HepG2 (cell line): ENCODE results near the gene HEXIM1. TPM values are rescaled to one million over a fixed set of nuclear protein-coding genes. Genes with fewer than 3 reads are reported as not detected.
A peak's percentile ranks its signal among the peaks of the same experiment; 100 is the strongest.

Source experiments
- ATAC-seq: fragments of 200-7000 bp; cut with Tn5 transposase; 3 replicates; pipeline ENCODE4 v1.9.1; 2020; ENCODE audit warnings: mild to moderate bottlenecking, moderate library complexity
- BruUV-seq: library from RNA; stranded (reverse); fragments of 400-500 nt; replicated peaks from 2 replicates; lab custom pipeline; 2021; lab: Mats Ljungman, UMichigan
- CTCF ChIA-PET: fragments of 300-600 bp; formaldehyde crosslinking; extraction: SDS; loops from one replicate; lab custom pipeline; 2021; ENCODE audit warnings: low total read pairs, inconsistent platforms, low intra/inter-chr PET ratio; lab: Yijun Ruan, JAX
- POLR2A ChIA-PET: fragments of 350-600 bp; sonication (Branson Sonifier 250); formaldehyde crosslinking; loops from one replicate; lab custom pipeline; 2020; ENCODE audit warnings: antibody characterized with exemption, inconsistent platforms; lab: Yijun Ruan, JAX
- DNase-seq: peaks from one replicate; pipeline ENCODE4 v3.0.0-alpha.2; 2015; ENCODE audit warnings: low spot score
- FAIRE-seq: peaks from 3 replicates; lab custom pipeline; 2011; peaks lifted over from hg19 to GRCh38; lab: Jason Lieb, UNC
- H2AFZ ChIP-seq: one replicate; pipeline ENCODE4 v1.6.1; 2011; ENCODE audit warnings: low read length, inconsistent platforms
- H3K27ac ChIP-seq: fragments of 300-600 bp; 3 replicates; pipeline ENCODE4 v1.8.0; 2011; ENCODE audit warnings: mixed run types, mild to moderate bottlenecking, mixed read lengths, low read length, inconsistent platforms; ENCODE audit not compliant: insufficient read depth; ENCODE audit errors: extremely low read length
- H3K27me3 ChIP-seq, 2 experiments: fragments of 200-600 bp in 1 of 2; 2 replicates in 1 of 2; 3 replicates in 1 of 2; pipeline versions ENCODE4 v1.6.0 to v1.8.0; 2011; ENCODE audit warnings: low read length in 2 of 2, mild to moderate bottlenecking in 2 of 2, moderate library complexity in 2 of 2, inconsistent platforms in 1 of 2; ENCODE audit not compliant: insufficient read depth in 2 of 2, control insufficient read depth in 1 of 2
- H3K36me3 ChIP-seq, 2 experiments: fragments of 200-600 bp in 1 of 2; replicated peaks in 1 of 2; 2 replicates in 1 of 2; 3 replicates in 1 of 2; pipeline versions ENCODE4 v1.5.1 to v1.8.0; 2011; ENCODE audit warnings: low read length in 2 of 2, inconsistent platforms in 1 of 2; ENCODE audit not compliant: insufficient read depth in 2 of 2, control insufficient read depth in 1 of 2
- H3K4me1 ChIP-seq: 2 replicates; pipeline ENCODE4 v1.5.1; 2012; ENCODE audit warnings: low read length, inconsistent platforms; ENCODE audit not compliant: insufficient read depth
- H3K4me2 ChIP-seq: 2 replicates; pipeline ENCODE4 v1.6.0; 2011; ENCODE audit warnings: low read depth, low read length, inconsistent platforms
- H3K4me3 ChIP-seq, 3 experiments: fragments of 200-600 bp in 1 of 3; sonication (generic), shearing (Covaris generic) in 1 of 3; replicated peaks in 1 of 3; 2 replicates each; pipeline ENCODE4 v1.5.1; 2011 to 2016; ENCODE audit warnings: low read length in 3 of 3, inconsistent platforms in 2 of 3, low read depth in 2 of 3, mild to moderate bottlenecking in 2 of 3, control low read depth in 1 of 3, mixed read lengths in 1 of 3; ENCODE audit not compliant: insufficient read depth in 1 of 3
- H3K79me2 ChIP-seq: one replicate; pipeline ENCODE4 v1.6.1; 2011; ENCODE audit warnings: low read length, inconsistent platforms; ENCODE audit not compliant: insufficient read depth
- H3K9ac ChIP-seq: 2 replicates; pipeline ENCODE4 v1.6.0; 2011; ENCODE audit warnings: mild to moderate bottlenecking, low read depth, low read length, inconsistent platforms; ENCODE audit not compliant: insufficient read depth
- H3K9me3 ChIP-seq: 2 replicates; pipeline ENCODE4 v1.5.1; 2012; ENCODE audit warnings: mild to moderate bottlenecking, low read length
- H4K20me1 ChIP-seq: 2 replicates; pipeline ENCODE4 v1.6.0; 2011; ENCODE audit warnings: inconsistent platforms, mild to moderate bottlenecking, low read length, moderate library complexity; ENCODE audit not compliant: insufficient read depth
- AGO1 ChIP-seq: fragments of 200-400 bp; formaldehyde crosslinking; IDR thresholded peaks from 2 replicates; pipeline ENCODE4 v1.6.1; 2017; ENCODE audit warnings: mild to moderate bottlenecking, low read depth, low read length, moderate library complexity; ENCODE audit not compliant: poor library complexity, severe bottlenecking
- AGO2 ChIP-seq: fragments of 200-400 bp; formaldehyde crosslinking; optimal IDR thresholded peaks from 2 replicates; pipeline ENCODE3; 2017; ENCODE audit warnings: mild to moderate bottlenecking, low read depth, low read length, moderate library complexity
- AKAP8 ChIP-seq: sonication (generic); formaldehyde crosslinking; IDR thresholded peaks from 2 replicates; pipeline ENCODE4 v1.5.1; 2020; ENCODE audit warnings: mild to moderate bottlenecking, missing genetic modification reagents
- DR1 ChIP-seq: sonication (generic); formaldehyde crosslinking; IDR thresholded peaks from 2 replicates; pipeline ENCODE4 v1.8.0; 2021; ENCODE audit warnings: mild to moderate bottlenecking, missing genetic modification reagents, inconsistent platforms
- HNRNPK ChIP-seq: fragments of 200-400 bp; formaldehyde crosslinking; IDR thresholded peaks from 2 replicates; pipeline ENCODE4 v1.6.1; 2018; ENCODE audit warnings: low read length, low read depth, moderate library complexity, mild to moderate bottlenecking; ENCODE audit not compliant: poor library complexity, severe bottlenecking
- POLR2A ChIP-seq, 2 experiments: IDR thresholded peaks; 2 replicates each; pipeline ENCODE4 v1.6.1; 2011; ENCODE audit warnings: low read depth in 2 of 2, low read length in 2 of 2, mild to moderate bottlenecking in 1 of 2, moderate library complexity in 1 of 2; ENCODE audit not compliant: insufficient read depth in 1 of 2
- RBFOX2 ChIP-seq: fragments of 200-400 bp; formaldehyde crosslinking; IDR thresholded peaks from 2 replicates; pipeline ENCODE4 v1.6.1; 2017; ENCODE audit warnings: low read depth, mild to moderate bottlenecking, low read length
- TARDBP ChIP-seq: sonication (generic); formaldehyde crosslinking; IDR thresholded peaks from 2 replicates; pipeline ENCODE4 v1.8.0; 2022; ENCODE audit warnings: mild to moderate bottlenecking, missing genetic modification reagents
- ZFY ChIP-seq: sonication (generic); formaldehyde crosslinking; IDR thresholded peaks from 2 replicates; pipeline ENCODE4 v1.4.0; 2020; ENCODE audit warnings: missing genetic modification reagents
- ZNF264 ChIP-seq: sonication (generic); formaldehyde crosslinking; IDR thresholded peaks from 2 replicates; pipeline ENCODE4 v1.4.0; 2020; ENCODE audit warnings: missing genetic modification reagents
- WGBS: methylation state at CpG from one replicate; pipeline ENCODE4 v1.1.6; 2017; ENCODE audit warnings: low lambda C conversion rate; 5-methylcytosine and 5-hydroxymethylcytosine counted together
- in situ Hi-C: cut with HindIII; loops from 2 replicates; pipeline ENCODE4 v1.10.0; 2017; ENCODE audit warnings: low pct_unique_long_range_greater_than_20kb; ENCODE audit not compliant: extremely low pct_ligation_motif_present
- intact Hi-C: fragments of 100-400 bp; cut with micrococcal nuclease; formaldehyde crosslinking; loops from one replicate; pipeline ENCODE4 v1.10.0; 2022; ENCODE audit not compliant: unreplicated experiment
- polyA plus RNA-seq, 8 experiments: library from polyadenylated mRNA; depleted of rRNA in 3 of 8; stranded (reverse) in 7 of 8; unstranded in 1 of 8; fragments of >200 nt; fragmentation: Illumina TruSeq in 4 of 8; extraction: Trizol in 4 of 8; gene quantifications; 2 replicates each; pipeline versions ENCODE4 v1.2.1 to v1.2.3, GENCODE V29; 2011 to 2016; ENCODE audit warnings: low read depth in 4 of 8, missing spikeins in 1 of 8, mixed read lengths in 1 of 8; ENCODE audit not compliant: insufficient read depth in 1 of 8
- total RNA-seq, 5 experiments: library from RNA; depleted of rRNA; stranded (reverse); fragments of >200 nt; fragmentation: Illumina TruSeq; extraction: Trizol; gene quantifications; 2 replicates each; pipeline ENCODE4 v1.2.3, GENCODE V29; 2016; ENCODE audit warnings: low read depth in 1 of 5
- TF ChIP-seq, protein P1 (sequence below): sonication (generic); formaldehyde crosslinking; IDR thresholded peaks from 2 replicates; pipeline ENCODE4 v1.4.0; 2020; ENCODE audit warnings: mild to moderate bottlenecking, missing genetic modification reagents

Gene HEXIM1
- total and polyA plus RNA-seq, 2 of the 13 experiments (the other 11 are each of a cell fraction or from before 2014, with no cell fraction given): 10.5 to 16.6 TPM

DNA sequence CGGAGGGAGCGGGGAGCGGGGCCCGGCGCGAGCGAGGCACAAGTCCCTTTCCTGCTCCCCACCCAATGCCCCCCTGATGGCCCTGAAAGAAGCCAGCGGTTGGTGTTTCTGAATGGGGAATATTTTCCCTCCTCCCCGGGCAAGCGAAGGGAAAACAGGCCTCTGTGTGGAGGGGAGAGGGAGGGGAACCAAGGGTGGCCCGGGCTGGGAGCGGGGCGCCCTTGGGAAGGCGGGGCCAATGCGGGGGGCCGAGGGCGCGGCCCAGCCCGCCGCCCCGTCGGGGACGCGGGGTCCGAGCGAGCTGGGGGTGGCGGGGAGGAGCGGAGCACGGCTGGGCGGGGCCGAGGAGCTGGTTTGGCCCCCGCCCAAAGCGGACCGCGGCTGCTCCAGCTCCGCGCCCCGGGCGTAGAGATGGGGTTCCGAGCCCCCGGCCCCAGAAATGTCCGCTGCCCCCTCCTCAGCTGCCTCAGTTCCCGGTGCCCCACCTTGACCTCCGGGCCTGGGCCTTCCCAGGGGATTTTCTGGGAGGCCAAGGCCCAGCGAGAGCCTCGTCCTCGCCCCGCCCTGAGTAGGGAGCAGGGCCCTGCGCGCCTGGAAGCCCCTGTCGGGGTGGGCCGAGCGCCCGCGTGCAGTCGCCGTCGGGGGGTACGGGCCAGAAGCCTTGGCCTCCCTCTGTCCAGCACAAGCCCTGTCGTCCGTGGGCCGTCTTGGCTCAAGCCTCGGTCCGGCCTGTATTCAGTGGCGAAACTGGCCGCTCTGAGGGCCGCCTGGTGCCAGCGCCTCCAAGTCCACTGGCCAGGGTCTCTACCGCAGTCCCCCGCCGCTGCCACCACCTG lies 3.9 kb upstream of the HEXIM1 start:
- no peak for DNase-seq
- TF ChIP-seq AGO2 (peak; percentile 92), DR1 (no peak), TARDBP (no peak), AGO1 (peak; percentile 84), AKAP8 (CRISPR knock-in tag) (peak; percentile 67), ZNF264 (CRISPR knock-in tag) (no peak), ZFY (CRISPR knock-in tag) (peak; percentile 19; the same call in 1 of the 2 replicates), HNRNPK (peak; percentile 12), RBFOX2 (peak; percentile 66), POLR2A (IDR thresholded peaks at IDR 0.05; ENCODE audit: insufficient read depth in 1 of 2, low read depth in 2 of 2, low read length in 2 of 2) (peak in 1 of 2 experiments; percentile 14; a peak in 1 of 4 replicates)
- TF ChIP-seq, protein P1, sequence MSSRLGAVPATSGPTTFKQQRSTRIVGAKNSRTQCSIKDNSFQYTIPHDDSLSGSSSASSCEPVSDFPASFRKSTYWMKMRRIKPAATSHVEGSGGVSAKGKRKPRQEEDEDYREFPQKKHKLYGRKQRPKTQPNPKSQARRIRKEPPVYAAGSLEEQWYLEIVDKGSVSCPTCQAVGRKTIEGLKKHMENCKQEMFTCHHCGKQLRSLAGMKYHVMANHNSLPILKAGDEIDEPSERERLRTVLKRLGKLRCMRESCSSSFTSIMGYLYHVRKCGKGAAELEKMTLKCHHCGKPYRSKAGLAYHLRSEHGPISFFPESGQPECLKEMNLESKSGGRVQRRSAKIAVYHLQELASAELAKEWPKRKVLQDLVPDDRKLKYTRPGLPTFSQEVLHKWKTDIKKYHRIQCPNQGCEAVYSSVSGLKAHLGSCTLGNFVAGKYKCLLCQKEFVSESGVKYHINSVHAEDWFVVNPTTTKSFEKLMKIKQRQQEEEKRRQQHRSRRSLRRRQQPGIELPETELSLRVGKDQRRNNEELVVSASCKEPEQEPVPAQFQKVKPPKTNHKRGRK (CRISPR knock-in tag): no peak
- Histone ChIP-seq H3K9ac (no peak overlapping the region), H3K79me2 (peaks cover 10% of the 10 kb centered on the region), H3K4me1 (peaks cover 11% of the 10 kb centered on the region), H3K9me3 (no peaks in the 10 kb centered on the region), H4K20me1 (peaks cover 10% of the 10 kb centered on the region; the same call in 1 of the 2 replicates), H3K27me3 (no peaks in the 10 kb centered on the region; a peak in 2 of 5 replicates), H3K36me3 (no peaks in the 10 kb centered on the region), H3K4me3 (no peak overlapping the region), H3K27ac (no peak overlapping the region), H2AFZ (no peak overlapping the region), H3K4me2 (no peak overlapping the region)
- in situ Hi-C loops: loop anchor here (5.0 kb wide), 2 partner anchors 53 to 103 kb away; no protein-coding TSS in a partner anchor
- BruUV-seq: no TSS peak
- WGBS: 94% methylated on average over 71 of the region's 71 CpGs
- intact Hi-C loops: no loop called here
- ChIA-PET CTCF (no interaction called here), POLR2A (no interaction called here)
- no peak for ATAC-seq
- FAIRE-seq: no peak
